GM23248 (cell line): Measurements from ENCODE around the gene SCAI. TPM values are rescaled to one million over a fixed set of nuclear protein-coding genes. Genes with fewer than 3 reads are reported as not detected.
A peak's percentile ranks its signal among the peaks of the same experiment; 100 is the strongest.

Experiments
- DNase-seq: peaks from one replicate; pipeline ENCODE4 v3.0.0-alpha.2; 2015
- H2AFZ ChIP-seq: fragments of 200-600 bp; sonication (generic); 2 replicates; pipeline ENCODE4 v1.6.1; 2016; ENCODE audit warnings: antibody characterized with exemption
- H3F3A ChIP-seq: fragments of 200-600 bp; sonication (generic); 2 replicates; pipeline ENCODE4 v1.6.1; 2016; ENCODE audit warnings: mild to moderate bottlenecking, antibody characterized with exemption, mixed run types; ENCODE audit not compliant: insufficient read depth
- H3K27ac ChIP-seq: fragments of 200-600 bp; sonication (generic); 2 replicates; pipeline ENCODE4 v1.5.1; 2016; ENCODE audit warnings: mild to moderate bottlenecking
- H3K27me3 ChIP-seq: fragments of 200-600 bp; sonication (generic); replicated peaks from 2 replicates; pipeline ENCODE4 v1.6.1; 2016; ENCODE audit warnings: mild to moderate bottlenecking; ENCODE audit not compliant: insufficient read depth
- H3K36me3 ChIP-seq: fragments of 200-600 bp; sonication (generic); 2 replicates; pipeline ENCODE4 v1.6.1; 2016; ENCODE audit warnings: low read depth, mild to moderate bottlenecking
- H3K4me1 ChIP-seq: fragments of 200-600 bp; sonication (generic); 2 replicates; pipeline ENCODE4 v1.6.1; 2016; ENCODE audit warnings: mild to moderate bottlenecking; ENCODE audit not compliant: insufficient read depth
- H3K4me2 ChIP-seq: fragments of 200-600 bp; sonication (generic); one replicate; pipeline ENCODE4 v1.6.1; 2016; ENCODE audit warnings: mild to moderate bottlenecking; ENCODE audit not compliant: unreplicated experiment
- H3K4me3 ChIP-seq: fragments of 200-600 bp; sonication (generic); 2 replicates; pipeline ENCODE4 v1.5.1; 2016; ENCODE audit warnings: mild to moderate bottlenecking
- H3K79me2 ChIP-seq: fragments of 200-600 bp; sonication (generic); 2 replicates; pipeline ENCODE4 v1.6.1; 2016; ENCODE audit warnings: mild to moderate bottlenecking; ENCODE audit not compliant: insufficient read depth
- H3K9ac ChIP-seq: fragments of 200-600 bp; sonication (generic); 2 replicates; pipeline ENCODE4 v1.6.1; 2016; ENCODE audit warnings: mild to moderate bottlenecking
- H3K9me2 ChIP-seq: fragments of 200-600 bp; sonication (generic); 2 replicates; pipeline ENCODE4 v1.6.1; 2016; ENCODE audit warnings: mixed run types, mild to moderate bottlenecking, moderate library complexity; ENCODE audit not compliant: insufficient read depth
- H3K9me3 ChIP-seq: fragments of 200-600 bp; sonication (generic); one replicate; pipeline ENCODE4 v1.6.1; 2017; ENCODE audit warnings: low read depth
- H4K20me1 ChIP-seq: fragments of 200-600 bp; sonication (generic); 2 replicates; pipeline ENCODE4 v1.6.0; 2016; ENCODE audit not compliant: insufficient read depth
- EZH2 ChIP-seq: fragments of 200-600 bp; sonication (generic); IDR thresholded peaks from 2 replicates; pipeline ENCODE4 v1.6.1; 2018; ENCODE audit warnings: antibody characterized with exemption, mild to moderate bottlenecking; ENCODE audit not compliant: insufficient read depth, poor library complexity, severe bottlenecking
- EZH2phosphoT487 ChIP-seq: fragments of 200-600 bp; sonication (generic); IDR thresholded peaks from 2 replicates; pipeline ENCODE4 v1.6.1; 2018; ENCODE audit warnings: antibody characterized with exemption, moderate library complexity, mild to moderate bottlenecking, low read depth; ENCODE audit not compliant: insufficient read depth
- WGBS, 2 experiments: methylation state at CpG; one replicate each; pipeline ENCODE4 v1.1.6; 2015 to 2017; ENCODE audit warnings: low lambda C conversion rate in 2 of 2, low coverage in 1 of 2; ENCODE audit errors: missing lambda C conversion rate in 2 of 2; 5-methylcytosine and 5-hydroxymethylcytosine counted together
- in situ Hi-C: fragments of 300-500 bp; cut with MboI; formaldehyde crosslinking; loops from 2 replicates; pipeline ENCODE4 v1.15.0; 2020
- polyA plus RNA-seq: library from polyadenylated mRNA; unstranded; fragments of >200 nt; fragmentation: Nextera tagmentation; extraction: Ambion mirVana; gene quantifications from 2 replicates; pipeline ENCODE4 v1.2.1, GENCODE V29; 2016
- total RNA-seq: library from RNA; depleted of rRNA; stranded (reverse); fragments of >200 nt; shearing (Covaris generic); gene quantifications from 2 replicates; pipeline ENCODE4 v1.2.3, GENCODE V29; 2014

Gene SCAI
- total and polyA plus RNA-seq, 2 experiments from 2014 or later = 3.0 TPM

- DNase-seq = peak; percentile 62
Observed at GRCh38 chr9:125074976-125075375, 68.4 kb downstream of the SCAI start.

GRCh38 chr9:125066839-125067619, 76.3 kb downstream of the SCAI start:
- peak overlapping the region; percentile 73 for H3K4me2 ChIP-seq
- H4K20me1 ChIP-seq = no peaks in the 10 kb centered on the region
- WGBS, 2 experiments = 28 to 30% methylated on average over 10 of the region's 10 CpGs
- H3F3A ChIP-seq = peaks cover 8% of the 10 kb centered on the region; the same call in 1 of the 2 replicates
- in situ Hi-C loops = no loop called here
- H3K4me3 ChIP-seq = peak overlapping the region; percentile 16; the same call in 1 of the 2 replicates
- H3K9ac ChIP-seq = peak overlapping the region; percentile 45; the same call in 1 of the 2 replicates
- H3K4me1 ChIP-seq = peaks cover 16% of the 10 kb centered on the region
- no peaks in the 10 kb centered on the region for H3K9me2 ChIP-seq
- H3K36me3 ChIP-seq = no peaks in the 10 kb centered on the region
- peak overlapping the region; percentile 86 for H2AFZ ChIP-seq
- peak; percentile 54 for DNase-seq
- H3K27ac ChIP-seq = peak overlapping the region; percentile 33
- H3K27me3 ChIP-seq = no peaks in the 10 kb centered on the region
- no peak for TF ChIP-seq EZH2phosphoT487
- TF ChIP-seq EZH2 = no peak
- no peaks in the 10 kb centered on the region for H3K9me3 ChIP-seq
- no peaks in the 10 kb centered on the region for H3K79me2 ChIP-seq

More at GRCh38 chr9:125074976-125075375, 68.4 kb downstream of the SCAI start:
- H3K4me1 ChIP-seq = peaks cover 9% of the 10 kb centered on the region; the same call in 1 of the 2 replicates
- no peaks in the 10 kb centered on the region for H4K20me1 ChIP-seq
- H3K9ac ChIP-seq = no peak overlapping the region
- peaks cover 12% of the 10 kb centered on the region; the same call in 1 of the 2 replicates for H3F3A ChIP-seq
- no peaks in the 10 kb centered on the region for H3K9me2 ChIP-seq
- 36 to 42% methylated on average over 2 of the region's 2 CpGs for WGBS, 2 experiments
- H3K9me3 ChIP-seq = no peaks in the 10 kb centered on the region
- H2AFZ ChIP-seq = 0 out of 2 replicates have a peak overlapping the region, but pooled peaks have one; percentile 1
- peak overlapping the region; percentile 18; the same call in 1 of the 2 replicates for H3K4me3 ChIP-seq
- TF ChIP-seq EZH2 (no peak), EZH2phosphoT487 (no peak)
- peak overlapping the region; percentile 36 for H3K4me2 ChIP-seq
- no peak overlapping the region for H3K27ac ChIP-seq
- no peaks in the 10 kb centered on the region for H3K36me3 ChIP-seq
- in situ Hi-C loops = no loop called here
- H3K79me2 ChIP-seq = no peaks in the 10 kb centered on the region
- no peaks in the 10 kb centered on the region for H3K27me3 ChIP-seq

GRCh38 chr9:125061391-125061790, 81.9 kb downstream of the SCAI start:
- in situ Hi-C loops = no loop called here

GRCh38 chr9:125049212-125050049, 93.9 kb downstream of the SCAI start:
- H3F3A ChIP-seq = no peaks in the 10 kb centered on the region
- no peaks in the 10 kb centered on the region for H3K27me3 ChIP-seq
- H3K79me2 ChIP-seq = no peaks in the 10 kb centered on the region
- no peak overlapping the region for H3K4me3 ChIP-seq
- H2AFZ ChIP-seq = no peak overlapping the region
- 78% methylated on average over 5 of the region's 5 CpGs for WGBS, 2 experiments
- no peaks in the 10 kb centered on the region for H3K36me3 ChIP-seq
- no peak for DNase-seq
- H3K27ac ChIP-seq = no peak overlapping the region
- H3K4me1 ChIP-seq = no peaks in the 10 kb centered on the region
- H3K4me2 ChIP-seq = no peak overlapping the region
- H3K9ac ChIP-seq = no peak overlapping the region
- no peaks in the 10 kb centered on the region for H4K20me1 ChIP-seq
- no peaks in the 10 kb centered on the region for H3K9me3 ChIP-seq
- in situ Hi-C loops = no loop called here
- no peaks in the 10 kb centered on the region for H3K9me2 ChIP-seq
- no peak for TF ChIP-seq EZH2
- no peak for TF ChIP-seq EZH2phosphoT487

More at GRCh38 chr9:125061391-125061790, 81.9 kb downstream of the SCAI start:
- Histone ChIP-seq H3K4me2 (no peak overlapping the region), H3K9me3 (no peaks in the 10 kb centered on the region), H3F3A (no peaks in the 10 kb centered on the region), H3K36me3 (no peaks in the 10 kb centered on the region), H3K9me2 (no peaks in the 10 kb centered on the region), H3K27me3 (no peaks in the 10 kb centered on the region), H3K4me3 (no peak overlapping the region), H3K4me1 (peaks cover 6% of the 10 kb centered on the region; the same call in 1 of the 2 replicates), H3K9ac (no peak overlapping the region), H3K79me2 (no peaks in the 10 kb centered on the region), H4K20me1 (no peaks in the 10 kb centered on the region), H3K27ac (no peak overlapping the region), H2AFZ (no peak overlapping the region)
- 88 to 89% methylated on average over 3 of the region's 3 CpGs for WGBS, 2 experiments
- TF ChIP-seq EZH2 = no peak
- no peak for DNase-seq
